MM.1S (cell line): ENCODE results near the gene EFR3B.

Experiments used
- DNase-seq: peaks from one replicate; pipeline ENCODE4 v3.0.0-alpha.2; 2015
- H2AFZ ChIP-seq: fragments of 300-600 bp; sonication (generic); 2 replicates; pipeline ENCODE4 v1.6.0; 2016; ENCODE audit warnings: antibody characterized with exemption, low read length
- H3F3A ChIP-seq: fragments of 300-600 bp; sonication (generic); 2 replicates; pipeline ENCODE4 v1.6.1; 2016; ENCODE audit warnings: mild to moderate bottlenecking, antibody characterized with exemption, low read length, moderate library complexity, mixed read lengths; ENCODE audit not compliant: insufficient read depth
- H3K27ac ChIP-seq: fragments of 300-600 bp; sonication (generic); 2 replicates; pipeline ENCODE4 v1.5.1; 2016; ENCODE audit warnings: mild to moderate bottlenecking, low read length
- H3K27me3 ChIP-seq: fragments of 300-600 bp; sonication (generic); replicated peaks from 2 replicates; pipeline ENCODE4 v1.6.0; 2016; ENCODE audit warnings: low read length; ENCODE audit not compliant: insufficient read depth
- H3K36me3 ChIP-seq: fragments of 300-600 bp; sonication (generic); replicated peaks from 2 replicates; pipeline ENCODE4 v1.6.1; 2016; ENCODE audit warnings: mild to moderate bottlenecking, low read length, mixed read lengths; ENCODE audit not compliant: insufficient read depth
- H3K4me1 ChIP-seq: fragments of 300-600 bp; sonication (generic); 2 replicates; pipeline ENCODE4 v1.6.1; 2016; ENCODE audit warnings: low read length, mixed read lengths
- H3K4me2 ChIP-seq: fragments of 300-600 bp; sonication (generic); 2 replicates; pipeline ENCODE4 v1.6.0; 2016; ENCODE audit warnings: low read depth, low read length
- H3K4me3 ChIP-seq: fragments of 300-600 bp; sonication (generic); 2 replicates; pipeline ENCODE4 v1.5.1; 2016; ENCODE audit warnings: low read length, mixed read lengths
- H3K79me2 ChIP-seq: fragments of 300-600 bp; sonication (generic); 2 replicates; pipeline ENCODE4 v1.6.1; 2016; ENCODE audit warnings: mixed run types, low read length, mixed read lengths
- H3K9ac ChIP-seq: fragments of 300-600 bp; sonication (generic); 2 replicates; pipeline ENCODE4 v1.6.1; 2016; ENCODE audit warnings: low read length, mixed read lengths
- H3K9me2 ChIP-seq: fragments of 300-600 bp; sonication (generic); replicated peaks from 2 replicates; pipeline ENCODE4 v1.6.1; 2016; ENCODE audit warnings: mild to moderate bottlenecking, low read length, mixed read lengths; ENCODE audit not compliant: insufficient read depth
- H3K9me3 ChIP-seq: fragments of 300-600 bp; sonication (generic); replicated peaks from 2 replicates; pipeline ENCODE4 v1.6.1; 2016; ENCODE audit warnings: mild to moderate bottlenecking, low read length, mixed read lengths; ENCODE audit not compliant: insufficient read depth
- H4K20me1 ChIP-seq: fragments of 300-600 bp; sonication (generic); 2 replicates; pipeline ENCODE4 v1.6.1; 2016; ENCODE audit warnings: mild to moderate bottlenecking, low read length, moderate library complexity, mixed read lengths; ENCODE audit not compliant: insufficient read depth
- EZH2 ChIP-seq: fragments of 300-600 bp; sonication (generic); optimal IDR thresholded peaks from 2 replicates; pipeline ENCODE3; 2017; ENCODE audit warnings: low read depth, mild to moderate bottlenecking, antibody characterized with exemption, low read length, mixed read lengths
- EZH2phosphoT487 ChIP-seq: fragments of 300-600 bp; sonication (generic); IDR thresholded peaks from 2 replicates; pipeline ENCODE4 v1.6.1; 2018; ENCODE audit warnings: antibody characterized with exemption, low read length
- TF ChIP-seq, protein P1 (sequence below): fragments of 300-600 bp; sonication (generic); IDR thresholded peaks from 2 replicates; pipeline ENCODE4 v1.5.1; 2016; ENCODE audit warnings: antibody characterized with exemption, low read length, mixed read lengths

The EFR3B gene

GRCh38 chr2:25194576-25195122 lies 152.8 kb downstream of the EFR3B start:
- TF ChIP-seq, protein P1, sequence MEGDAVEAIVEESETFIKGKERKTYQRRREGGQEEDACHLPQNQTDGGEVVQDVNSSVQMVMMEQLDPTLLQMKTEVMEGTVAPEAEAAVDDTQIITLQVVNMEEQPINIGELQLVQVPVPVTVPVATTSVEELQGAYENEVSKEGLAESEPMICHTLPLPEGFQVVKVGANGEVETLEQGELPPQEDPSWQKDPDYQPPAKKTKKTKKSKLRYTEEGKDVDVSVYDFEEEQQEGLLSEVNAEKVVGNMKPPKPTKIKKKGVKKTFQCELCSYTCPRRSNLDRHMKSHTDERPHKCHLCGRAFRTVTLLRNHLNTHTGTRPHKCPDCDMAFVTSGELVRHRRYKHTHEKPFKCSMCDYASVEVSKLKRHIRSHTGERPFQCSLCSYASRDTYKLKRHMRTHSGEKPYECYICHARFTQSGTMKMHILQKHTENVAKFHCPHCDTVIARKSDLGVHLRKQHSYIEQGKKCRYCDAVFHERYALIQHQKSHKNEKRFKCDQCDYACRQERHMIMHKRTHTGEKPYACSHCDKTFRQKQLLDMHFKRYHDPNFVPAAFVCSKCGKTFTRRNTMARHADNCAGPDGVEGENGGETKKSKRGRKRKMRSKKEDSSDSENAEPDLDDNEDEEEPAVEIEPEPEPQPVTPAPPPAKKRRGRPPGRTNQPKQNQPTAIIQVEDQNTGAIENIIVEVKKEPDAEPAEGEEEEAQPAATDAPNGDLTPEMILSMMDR, result no peak
- TF ChIP-seq EZH2 (no peak), EZH2phosphoT487 (no peak)
- no peak overlapping the region for H3K9ac ChIP-seq
- H3K79me2 ChIP-seq, result no peaks in the 10 kb centered on the region
- H3K27ac ChIP-seq, result no peak overlapping the region
- no peaks in the 10 kb centered on the region for H3K36me3 ChIP-seq
- H3K4me2 ChIP-seq, result no peak overlapping the region
- H4K20me1 ChIP-seq, result no peaks in the 10 kb centered on the region
- H3K9me2 ChIP-seq, result no peaks in the 10 kb centered on the region
- no peaks in the 10 kb centered on the region for H3K4me1 ChIP-seq
- no peaks in the 10 kb centered on the region for H3K9me3 ChIP-seq
- no peaks in the 10 kb centered on the region for H3F3A ChIP-seq
- H3K27me3 ChIP-seq, result no peaks in the 10 kb centered on the region
- no peak overlapping the region for H2AFZ ChIP-seq
- no peak for DNase-seq
- no peak overlapping the region for H3K4me3 ChIP-seq

DNA sequence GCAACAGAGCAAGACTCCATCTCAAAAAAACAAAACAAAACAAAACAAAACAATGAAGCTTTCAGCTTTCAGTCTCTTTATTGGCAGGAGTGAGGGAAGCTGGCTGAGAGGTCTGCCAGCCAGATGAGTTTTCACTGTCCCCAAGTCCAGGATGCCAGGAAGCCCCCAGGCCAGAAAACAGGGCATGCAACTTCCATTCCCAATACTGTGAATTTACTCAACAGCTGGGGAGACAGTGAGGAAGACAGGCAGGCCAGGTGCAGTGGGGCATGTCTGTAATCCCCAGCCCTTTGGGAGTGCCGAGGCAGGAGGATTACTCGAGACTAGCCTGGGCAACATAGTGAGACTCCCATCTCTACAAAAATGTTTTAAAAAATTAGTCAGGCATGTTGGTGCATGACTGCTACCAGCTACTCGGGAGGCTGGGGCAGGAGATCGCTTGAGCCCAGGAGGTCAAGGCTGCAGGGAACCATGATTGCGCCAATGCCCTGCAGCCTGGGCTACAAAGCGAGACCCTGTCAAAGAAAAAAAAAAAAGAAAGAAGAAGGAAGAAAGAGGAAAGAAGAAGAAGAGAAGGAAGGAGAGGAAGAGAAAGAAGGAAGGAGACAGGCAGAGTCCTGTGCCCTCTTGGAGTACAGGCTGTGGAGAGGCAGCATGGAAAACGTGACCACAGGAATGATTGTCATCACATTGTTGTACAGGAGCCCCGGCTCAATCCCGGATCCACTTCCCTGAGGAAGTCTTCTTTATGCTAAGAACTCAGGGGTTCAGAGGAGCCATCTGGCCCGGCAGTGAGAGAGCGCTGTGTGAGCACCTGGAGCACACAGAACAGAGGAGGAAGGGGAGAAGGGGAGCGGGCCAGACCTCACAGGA lies 155.7 kb downstream of the EFR3B start:
- H4K20me1 ChIP-seq, result no peaks in the 10 kb centered on the region
- H3K79me2 ChIP-seq, result no peaks in the 10 kb centered on the region
- no peaks in the 10 kb centered on the region for H3K36me3 ChIP-seq
- H3K9ac ChIP-seq, result no peak overlapping the region
- H3K4me2 ChIP-seq, result no peak overlapping the region
- H2AFZ ChIP-seq, result no peak overlapping the region
- no peaks in the 10 kb centered on the region for H3F3A ChIP-seq
- no peak for DNase-seq
- no peaks in the 10 kb centered on the region for H3K9me2 ChIP-seq
- no peak for TF ChIP-seq EZH2phosphoT487
- TF ChIP-seq, protein P1, result no peak
- TF ChIP-seq EZH2, result no peak
- H3K27ac ChIP-seq, result no peak overlapping the region
- no peaks in the 10 kb centered on the region for H3K27me3 ChIP-seq
- no peaks in the 10 kb centered on the region for H3K4me1 ChIP-seq
- H3K4me3 ChIP-seq, result no peak overlapping the region
- H3K9me3 ChIP-seq, result no peaks in the 10 kb centered on the region

- no peak overlapping the region for H2AFZ ChIP-seq
- H3K27ac ChIP-seq, result no peak overlapping the region
- no peaks in the 10 kb centered on the region for H3K9me3 ChIP-seq
- no peak overlapping the region for H3K4me2 ChIP-seq
- no peaks in the 10 kb centered on the region for H3K27me3 ChIP-seq
- H3K9me2 ChIP-seq, result no peaks in the 10 kb centered on the region
- no peak overlapping the region for H3K4me3 ChIP-seq
- H3K36me3 ChIP-seq, result no peaks in the 10 kb centered on the region
- H3F3A ChIP-seq, result no peaks in the 10 kb centered on the region
- H3K4me1 ChIP-seq, result no peaks in the 10 kb centered on the region
- no peaks in the 10 kb centered on the region for H4K20me1 ChIP-seq
- TF ChIP-seq, protein P1, result no peak
- no peak for TF ChIP-seq EZH2
- no peak for TF ChIP-seq EZH2phosphoT487
- no peak for DNase-seq
- H3K9ac ChIP-seq, result no peak overlapping the region
- no peaks in the 10 kb centered on the region for H3K79me2 ChIP-seq
These were observed 156.3 kb downstream of the EFR3B start for GRCh38 chr2:25198209-25198525.
